ENCODE results near the gene TKTL1. TPM values are rescaled to one million over a fixed set of nuclear protein-coding genes. Genes with fewer than 3 reads are reported as not detected.

The TKTL1 gene
- total RNA-seq, 1 donor from 2014 or later, result 0.91 TPM

GRCh38 chrX:154355094-154355775 lies 59.6 kb downstream of the TKTL1 start:
- no peak overlapping the region for H3K27ac Mint-ChIP-seq (ENCODE audit: unreplicated experiment)
- H3K4me3 Mint-ChIP-seq, result no peak overlapping the region
- no peaks in the 10 kb centered on the region for H3K4me1 Mint-ChIP-seq
- DNase-seq (ENCODE audit: low read depth, low spot score), result no peak
- no peaks in the 10 kb centered on the region for H3K27me3 Mint-ChIP-seq (ENCODE audit: low read depth)
- H3K36me3 Mint-ChIP-seq (ENCODE audit: low read depth), result peaks cover 3% of the 10 kb centered on the region
- no peak for TF ChIP-seq CTCF (conservative IDR thresholded peaks at IDR 0.05)
- H3K9me3 Mint-ChIP-seq, result no peaks in the 10 kb centered on the region

- no peak overlapping the region for H3K4me3 Mint-ChIP-seq
- no peaks in the 10 kb centered on the region for H3K4me1 Mint-ChIP-seq
- H3K27me3 Mint-ChIP-seq (ENCODE audit: low read depth), result no peaks in the 10 kb centered on the region
- no peak for TF ChIP-seq CTCF (conservative IDR thresholded peaks at IDR 0.05)
- H3K9me3 Mint-ChIP-seq, result no peaks in the 10 kb centered on the region
- H3K27ac Mint-ChIP-seq (ENCODE audit: unreplicated experiment), result no peak overlapping the region
- DNase-seq (ENCODE audit: low read depth, low spot score), result no peak
- H3K36me3 Mint-ChIP-seq (ENCODE audit: low read depth), result peaks cover 3% of the 10 kb centered on the region
Measured at GRCh38 chrX:154355776-154356140, 60.2 kb downstream of the TKTL1 start.

- H3K27ac Mint-ChIP-seq (ENCODE audit: unreplicated experiment), result no peak overlapping the region
- no peak for TF ChIP-seq CTCF (conservative IDR thresholded peaks at IDR 0.05)
- DNase-seq (ENCODE audit: low read depth, low spot score), result no peak
- H3K9me3 Mint-ChIP-seq, result no peaks in the 10 kb centered on the region
- no peak overlapping the region for H3K4me3 Mint-ChIP-seq
- no peaks in the 10 kb centered on the region for H3K4me1 Mint-ChIP-seq
- peaks cover 3% of the 10 kb centered on the region for H3K36me3 Mint-ChIP-seq (ENCODE audit: low read depth)
- H3K27me3 Mint-ChIP-seq (ENCODE audit: low read depth), result no peaks in the 10 kb centered on the region
Measured at GRCh38 chrX:154356596-154356995, 61.0 kb downstream of the TKTL1 start.

- Mint-ChIP-seq H3K27ac (ENCODE audit: unreplicated experiment) (no peak overlapping the region), H3K4me1 (no peaks in the 10 kb centered on the region), H3K4me3 (no peak overlapping the region), H3K36me3 (ENCODE audit: low read depth) (peaks cover 3% of the 10 kb centered on the region), H3K27me3 (ENCODE audit: low read depth) (no peaks in the 10 kb centered on the region), H3K9me3 (no peaks in the 10 kb centered on the region)
- no peak for DNase-seq (ENCODE audit: low read depth, low spot score)
- no peak for TF ChIP-seq CTCF (conservative IDR thresholded peaks at IDR 0.05)
Measured at GRCh38 chrX:154357205-154357604, 61.6 kb downstream of the TKTL1 start.

- Mint-ChIP-seq H3K27ac (ENCODE audit: unreplicated experiment) (no peak overlapping the region), H3K4me3 (peak overlapping the region; percentile 59), H3K9me3 (no peaks in the 10 kb centered on the region), H3K36me3 (ENCODE audit: low read depth) (peaks cover 6% of the 10 kb centered on the region), H3K27me3 (ENCODE audit: low read depth) (peaks cover 2% of the 10 kb centered on the region), H3K4me1 (no peaks in the 10 kb centered on the region)
- TF ChIP-seq CTCF (conservative IDR thresholded peaks at IDR 0.05), result no peak
- no peak for DNase-seq (ENCODE audit: low read depth, low spot score)
Measured at GRCh38 chrX:154358011-154358410, 62.4 kb downstream of the TKTL1 start.

Data from neural crest cell (in vitro differentiated cells).